A172 (cell line): ENCODE data around the gene GLCE. TPM values are rescaled to one million over a fixed set of nuclear protein-coding genes. Genes with fewer than 3 reads are reported as not detected.

ENCODE experiments used
- DNase-seq: peaks from one replicate; pipeline ENCODE4 v3.0.0-alpha.2; 2015; ENCODE audit warnings: low spot score
- total RNA-seq: library from RNA; depleted of rRNA; stranded (reverse); fragments of >200 nt; shearing (Covaris generic); gene quantifications from 2 replicates; pipeline ENCODE4 v1.2.3, GENCODE V29; 2014; rRNA removed

The GLCE gene
- 12.5 and 17.8 TPM in 2 replicates for total RNA-seq

DNA sequence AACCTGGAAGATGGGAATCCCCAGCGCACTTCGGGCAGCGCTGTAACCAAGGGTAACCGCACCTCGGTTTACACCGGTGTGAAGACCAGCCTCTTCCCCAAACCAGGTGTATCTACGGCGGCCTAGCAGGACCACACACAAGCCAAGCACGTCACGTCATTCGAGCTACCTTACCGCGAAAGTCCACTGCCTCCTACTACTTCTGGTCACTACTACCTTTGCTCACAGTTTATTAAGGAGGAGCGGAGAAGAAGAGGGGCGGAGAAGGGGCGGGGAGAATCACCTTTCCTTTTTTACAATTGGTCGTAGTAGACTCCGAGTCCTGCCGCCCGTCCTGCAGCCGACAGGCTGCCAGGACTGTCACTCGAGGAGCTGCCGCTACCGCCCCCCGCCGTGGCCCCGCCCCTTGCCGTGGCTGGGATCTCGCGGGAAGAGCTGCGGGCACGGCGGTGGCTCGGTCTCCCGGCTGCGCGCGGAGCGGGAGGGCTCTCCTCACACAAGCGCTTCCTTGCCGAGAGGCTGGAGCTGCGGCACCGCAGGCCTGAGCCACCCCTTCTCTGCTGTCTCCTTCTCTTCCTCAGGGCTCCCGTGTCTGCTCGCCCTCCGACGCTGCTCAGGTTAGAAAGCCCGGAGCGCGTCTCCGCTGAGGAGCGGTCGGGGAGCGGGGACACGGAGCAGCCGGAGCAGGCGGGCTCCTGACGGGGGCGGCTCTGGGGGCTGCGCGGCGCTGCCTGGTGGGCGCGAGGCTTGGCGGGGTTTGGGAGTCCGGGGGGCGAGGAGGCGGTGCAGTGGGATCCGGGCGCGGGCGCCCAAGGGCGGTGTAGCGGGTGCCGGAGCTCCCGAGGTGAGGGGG, at the start of gene GLCE:
GLCE (plus strand) TSS at position 495 of the 853 bp plus-strand sequence. CDS start 95,172 bp downstream, outside the sequence.
- DNase-seq: peak; percentile 93

DNA sequence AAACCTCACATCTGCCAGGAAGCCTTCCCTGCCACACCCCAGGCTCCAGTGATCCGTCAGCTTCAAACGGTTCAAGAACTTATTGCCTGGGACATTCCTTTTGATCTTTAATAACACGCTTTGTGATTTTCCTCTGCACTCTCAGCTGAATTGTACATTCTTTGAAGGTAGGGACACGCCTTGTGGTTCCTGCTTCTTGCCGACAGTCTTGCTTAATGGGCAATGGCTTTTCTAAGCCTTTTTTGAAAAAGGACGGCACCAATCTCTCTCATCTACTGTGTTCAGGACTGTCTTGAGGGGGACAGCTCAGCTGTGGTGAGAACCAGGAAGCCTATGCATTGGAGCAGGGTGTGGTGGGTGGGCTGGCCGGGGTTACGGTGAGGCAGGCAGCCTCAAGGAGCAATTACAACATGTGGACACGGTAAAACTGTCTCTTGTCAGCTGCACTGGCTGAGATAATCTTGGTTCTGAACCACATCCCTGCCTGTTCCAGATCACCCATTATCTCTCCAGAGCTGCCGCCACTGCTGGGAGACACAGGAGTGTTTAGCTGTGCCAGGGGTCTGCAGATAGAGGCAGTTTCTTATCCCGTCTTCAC, 46.0 kb upstream of the GLCE start:
- no peak for DNase-seq

DNA sequence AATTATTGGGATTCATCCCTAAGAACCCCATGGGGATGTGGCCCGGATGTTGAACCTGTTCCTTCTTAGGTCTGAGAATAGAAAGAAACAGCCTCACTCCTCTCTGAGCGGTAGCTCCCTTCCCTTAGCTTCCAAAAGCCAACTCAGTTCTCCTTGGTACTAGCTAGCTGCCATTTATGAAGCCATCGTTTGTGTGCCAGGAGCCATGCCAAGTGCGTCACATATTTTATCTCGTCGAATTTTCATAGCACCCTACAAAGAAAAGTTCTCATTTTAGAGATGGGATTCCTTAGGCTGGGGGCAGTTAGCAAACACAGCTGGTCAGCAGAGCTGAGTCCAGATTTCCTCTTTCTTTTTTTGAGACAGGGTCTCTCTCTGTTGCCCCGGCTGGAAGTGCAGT, 45.4 kb upstream of the GLCE start:
- DNase-seq: no peak

DNA sequence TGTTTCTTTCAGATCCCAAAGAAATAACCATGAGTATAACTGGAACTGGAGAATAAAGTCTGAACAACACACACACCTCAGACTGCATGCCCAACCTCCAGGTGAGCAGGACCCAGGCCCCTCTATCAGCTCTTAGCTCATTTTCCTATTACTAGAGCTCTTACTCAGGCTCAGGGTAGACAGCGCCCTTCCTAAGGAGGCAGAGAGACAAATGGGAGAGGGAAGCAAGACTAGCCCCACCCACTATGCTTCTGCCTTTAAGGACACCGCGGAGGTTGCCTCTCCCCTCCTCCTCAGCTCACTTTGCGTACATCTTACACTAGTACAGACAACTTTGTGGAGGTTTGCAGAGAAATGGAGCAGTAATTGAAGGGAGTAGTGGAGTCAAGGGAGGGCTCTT, 44.0 kb upstream of the GLCE start:
- DNase-seq: no peak

DNA sequence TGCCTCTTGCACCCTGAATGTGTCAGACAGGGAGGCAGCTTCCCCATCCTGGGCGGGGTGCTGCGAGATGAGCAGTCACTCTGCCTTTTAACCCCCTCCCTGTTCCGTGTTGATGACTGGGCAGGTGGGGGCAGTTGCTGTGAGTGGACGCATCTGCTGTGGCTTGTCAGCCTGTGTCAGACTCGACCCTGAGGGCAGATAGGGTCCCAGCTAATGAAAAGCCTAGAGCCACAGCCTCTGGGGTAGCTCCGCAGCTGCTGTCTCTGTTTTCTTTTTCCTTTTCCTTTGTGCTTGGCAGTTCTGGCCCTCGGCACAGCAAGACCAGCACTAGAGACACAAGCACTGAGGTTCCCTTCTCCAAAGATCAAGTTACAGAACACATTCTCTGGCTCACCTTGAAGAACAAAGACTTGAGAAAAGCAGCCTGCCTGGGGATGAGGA, 43.0 kb upstream of the GLCE start:
- DNase-seq: no peak

DNA sequence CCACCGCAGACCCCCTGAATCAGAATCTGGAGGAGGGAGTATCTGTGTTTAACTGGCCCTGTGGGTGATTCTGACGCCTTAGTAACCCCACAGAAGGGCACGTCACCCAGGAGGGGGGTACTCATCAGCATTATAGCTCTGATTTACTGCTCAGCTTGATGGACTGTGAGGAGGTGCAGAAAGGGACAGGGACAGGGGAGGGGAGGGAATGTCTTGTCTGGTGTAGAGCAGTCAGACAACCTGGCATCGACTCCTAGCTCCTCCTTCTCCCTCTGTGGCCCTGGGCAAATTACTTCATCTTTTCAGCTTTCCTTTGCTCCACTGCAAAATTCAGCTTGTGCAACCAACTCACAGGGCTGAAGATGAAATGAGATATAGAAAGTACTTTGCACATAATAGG, 42.3 kb upstream of the GLCE start:
- no peak for DNase-seq

DNA sequence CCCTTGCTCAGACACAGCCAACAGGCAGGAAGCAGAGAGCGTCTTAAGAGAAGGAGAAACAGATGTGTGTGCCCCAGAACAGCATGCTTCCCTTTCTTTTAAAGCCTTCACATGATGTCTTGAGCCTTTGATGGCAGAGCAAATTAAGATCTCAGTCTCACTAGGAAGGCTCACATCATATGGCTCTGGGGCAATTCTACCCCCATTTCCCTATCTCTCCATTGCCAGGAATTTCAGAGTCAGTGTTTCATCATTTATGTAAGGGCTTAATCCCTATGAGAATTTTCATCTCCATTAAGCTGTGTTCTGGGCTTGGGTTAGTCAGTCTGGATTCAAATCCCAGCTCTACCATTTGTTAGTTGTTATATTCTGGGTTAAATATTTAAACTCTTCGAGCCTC, 41.4 kb upstream of the GLCE start:
- DNase-seq: no peak

DNA sequence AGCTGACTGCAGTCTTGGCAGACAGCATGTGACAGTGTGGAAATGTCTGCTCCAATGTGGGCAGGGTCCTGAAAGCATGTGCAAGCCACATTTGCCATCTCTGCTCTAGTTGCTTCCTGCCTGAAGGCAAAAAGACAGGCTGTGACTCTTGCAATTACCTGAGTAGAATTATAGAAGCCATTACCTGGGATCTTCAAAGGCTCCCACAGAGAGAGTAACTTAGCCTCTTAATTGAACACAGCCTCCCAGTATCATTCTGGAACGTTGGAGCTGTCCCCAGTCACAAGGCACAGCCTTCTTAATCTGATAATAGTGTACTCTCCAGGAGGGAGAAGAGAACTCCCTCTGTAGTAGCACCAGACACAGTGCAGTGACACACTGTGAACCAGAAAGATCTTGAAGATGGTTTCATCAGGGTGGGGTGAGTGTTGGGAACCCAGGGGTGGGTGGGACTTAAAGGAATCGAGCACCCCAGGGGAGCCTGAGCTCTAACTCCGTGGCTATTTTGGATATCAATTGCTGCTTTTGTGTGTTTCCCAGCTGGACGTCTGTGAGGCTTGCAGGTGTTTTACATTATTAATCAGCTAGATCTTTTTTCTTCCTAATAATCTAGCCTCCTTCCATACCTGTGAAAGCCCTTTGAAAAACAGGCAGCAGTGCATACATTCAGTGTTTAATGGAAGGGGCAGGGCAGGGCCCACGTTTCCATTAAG, 40.6 kb upstream of the GLCE start:
- DNase-seq: no peak

DNA sequence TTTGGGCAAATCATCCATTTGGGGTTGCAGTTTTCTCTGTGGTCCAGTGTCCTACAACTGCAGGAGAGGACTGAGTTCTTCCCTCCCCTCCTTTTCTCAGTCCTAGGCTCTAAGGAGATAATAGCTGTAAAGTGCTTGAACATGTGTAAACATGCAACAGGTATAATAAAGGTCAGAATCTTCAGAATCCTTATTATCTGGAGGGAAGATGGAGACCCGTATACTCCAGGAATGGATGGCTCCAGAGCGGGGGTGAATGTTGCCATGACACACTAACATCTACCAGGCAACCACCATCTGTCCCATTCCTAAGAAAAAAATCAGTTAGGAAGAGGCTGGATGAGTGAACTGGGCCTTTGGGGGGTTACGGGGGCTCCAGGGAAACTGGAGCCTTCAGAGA, 39.7 kb upstream of the GLCE start:
- no peak for DNase-seq

DNA sequence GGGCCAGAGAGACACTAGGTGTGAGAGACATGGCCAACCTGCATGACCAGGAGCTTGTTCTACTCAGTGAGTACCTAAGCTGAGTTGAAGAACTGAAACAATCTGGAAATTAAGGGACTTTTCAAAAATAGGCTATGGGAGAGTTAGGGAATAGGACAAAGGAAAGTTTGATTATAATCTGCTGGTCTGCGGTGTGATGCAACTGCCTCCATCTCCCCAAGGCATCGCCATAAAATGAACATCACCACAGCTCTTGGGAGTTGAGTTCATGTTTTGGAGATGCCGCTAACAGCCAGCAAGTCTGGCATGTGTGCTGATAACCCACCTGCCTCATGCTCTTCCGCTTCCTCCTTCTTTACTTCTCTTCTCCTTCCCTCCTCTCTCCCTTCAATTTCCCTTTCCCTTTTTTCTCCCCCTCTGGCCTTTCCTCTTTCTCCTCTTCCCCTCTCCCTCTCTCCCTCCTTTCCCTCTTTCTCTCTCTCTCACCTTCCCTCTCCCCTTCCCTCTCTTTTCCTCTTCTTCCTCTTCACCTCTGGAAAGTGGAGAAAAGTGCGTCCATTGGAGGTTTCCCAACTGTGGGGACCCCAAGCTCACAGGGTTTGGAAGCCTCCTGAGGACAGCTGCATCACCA, 39.1 kb upstream of the GLCE start:
- DNase-seq: no peak

DNA sequence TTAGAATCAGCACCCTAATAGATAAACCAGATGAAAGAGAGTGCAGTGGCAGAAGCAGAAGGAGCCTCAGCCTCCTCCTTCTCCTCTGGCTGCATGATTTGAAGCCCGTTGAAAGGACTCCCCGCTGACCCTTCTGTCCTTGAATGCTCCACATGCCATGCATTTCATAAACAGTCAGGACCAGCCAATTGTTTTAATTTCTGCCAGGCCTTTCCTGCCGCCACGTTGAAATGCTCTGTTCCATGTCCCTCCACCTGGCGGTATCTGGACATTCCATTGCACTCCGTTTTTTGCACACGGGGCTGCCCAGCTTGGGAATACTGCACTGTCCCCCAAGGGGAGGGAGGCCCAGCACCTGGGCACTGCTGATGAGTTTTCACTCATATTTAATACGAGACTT, 35.2 kb upstream of the GLCE start:
- DNase-seq: no peak

DNA sequence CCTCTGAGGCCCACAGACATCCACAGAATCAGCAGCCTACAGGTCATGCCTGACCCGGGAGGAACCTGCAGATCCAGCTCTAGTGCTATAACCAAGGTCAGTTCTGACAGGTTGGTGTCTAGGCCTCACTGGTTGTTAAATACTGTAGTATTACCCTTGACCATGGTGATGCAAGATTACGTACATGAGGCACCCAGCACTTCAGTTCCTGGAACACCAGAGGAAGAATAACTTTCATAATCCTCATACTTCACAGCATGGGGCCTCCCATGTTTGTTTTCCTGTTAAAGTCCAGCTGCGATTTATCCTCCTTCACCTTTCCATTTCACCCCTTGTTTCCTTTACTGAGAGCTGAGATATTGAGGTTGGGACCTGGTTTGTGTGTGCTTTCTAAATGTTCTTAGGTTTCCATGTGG, 34.4 kb upstream of the GLCE start:
- peak; percentile 15 for DNase-seq

DNA sequence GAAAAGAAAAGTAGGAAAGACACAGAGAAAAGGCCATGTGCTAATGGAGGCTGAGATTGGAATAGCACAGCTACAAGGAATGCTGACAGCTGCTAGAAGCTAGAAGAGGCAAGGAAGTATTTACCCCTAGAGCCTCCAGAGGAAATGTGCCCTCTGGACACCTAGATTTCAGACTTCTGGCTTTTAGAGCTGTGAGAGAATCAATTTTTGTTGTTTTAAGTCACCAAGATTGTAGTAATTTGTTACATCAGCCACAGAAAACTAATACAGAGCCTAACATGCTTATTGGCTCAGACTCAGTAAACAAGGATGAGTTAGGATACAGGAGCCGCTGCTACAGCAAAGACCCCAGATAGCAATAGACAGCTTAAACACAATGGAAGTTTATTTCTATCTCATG, 33.1 kb upstream of the GLCE start:
- DNase-seq: no peak

DNA sequence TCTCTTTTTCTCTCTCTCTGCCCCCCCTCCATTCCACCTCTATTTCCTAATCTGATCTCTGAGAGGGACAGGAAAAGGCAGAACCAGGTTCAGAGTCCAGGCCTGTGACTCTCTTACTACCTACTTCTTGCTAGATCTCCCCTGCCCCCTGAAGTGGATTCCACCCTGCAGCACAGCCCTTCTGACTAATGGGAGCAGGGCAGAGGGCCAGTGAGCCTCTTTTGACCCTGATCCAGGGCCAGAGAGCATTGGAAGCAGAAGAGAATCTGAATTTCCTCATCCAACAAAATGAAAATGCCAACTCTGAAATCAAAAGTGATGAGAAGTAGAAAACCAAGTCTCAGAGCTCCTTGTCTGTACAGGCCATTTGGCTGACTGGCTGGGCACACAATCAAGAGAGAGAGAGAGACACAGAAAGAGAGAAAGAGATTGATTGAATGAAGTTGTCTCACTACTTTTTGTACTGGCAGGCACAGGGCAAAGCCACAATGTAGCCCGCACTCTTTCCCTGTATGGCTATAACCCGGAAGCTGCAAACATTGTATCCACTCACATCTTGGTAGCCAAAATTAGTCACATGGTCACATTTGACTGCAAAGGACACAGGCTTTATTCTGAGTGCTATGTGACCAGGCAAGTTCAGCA, 31.6 kb upstream of the GLCE start:
- DNase-seq: no peak

DNA sequence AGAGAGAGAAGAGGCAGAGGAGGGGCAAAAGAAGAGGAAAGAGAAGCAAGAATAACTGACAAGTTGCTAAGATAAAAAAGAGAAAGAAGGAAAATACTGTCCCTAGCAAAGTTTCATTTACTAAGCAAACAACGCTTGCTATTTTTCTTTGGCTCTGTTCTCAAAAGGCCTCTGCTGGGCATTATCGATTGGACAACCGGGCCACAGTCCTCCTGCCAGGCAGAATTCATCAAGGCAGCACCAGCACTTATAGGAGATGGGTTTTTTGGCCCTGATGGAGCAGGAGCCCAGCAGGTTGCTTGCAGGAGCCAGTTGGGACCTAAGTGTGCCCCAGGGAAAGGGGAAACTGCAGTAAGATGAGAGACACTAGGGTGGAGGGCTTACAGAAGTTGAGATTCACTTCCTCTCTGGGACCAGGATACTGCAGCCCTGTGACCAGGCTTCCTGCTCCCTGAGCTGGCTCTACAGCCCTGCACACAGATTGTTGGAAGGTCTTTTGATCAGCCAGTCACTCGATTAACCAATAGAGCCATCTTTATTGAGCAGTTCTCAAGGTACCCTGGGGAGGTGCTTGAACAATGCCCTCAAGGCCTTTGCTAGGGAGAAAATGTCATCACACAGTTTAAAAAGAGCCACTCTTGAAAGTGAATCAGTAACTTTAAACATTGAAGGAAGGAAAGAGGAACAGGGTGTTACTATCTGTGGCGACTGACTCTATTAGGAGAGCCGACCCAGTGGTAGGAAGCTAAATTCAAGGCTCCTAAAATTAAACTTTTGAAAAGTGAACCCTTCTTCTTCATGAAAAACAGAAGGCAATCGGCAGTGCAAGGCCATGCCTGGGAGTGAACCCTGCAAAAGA, 28.8 kb upstream of the GLCE start:
- no peak for DNase-seq

DNA sequence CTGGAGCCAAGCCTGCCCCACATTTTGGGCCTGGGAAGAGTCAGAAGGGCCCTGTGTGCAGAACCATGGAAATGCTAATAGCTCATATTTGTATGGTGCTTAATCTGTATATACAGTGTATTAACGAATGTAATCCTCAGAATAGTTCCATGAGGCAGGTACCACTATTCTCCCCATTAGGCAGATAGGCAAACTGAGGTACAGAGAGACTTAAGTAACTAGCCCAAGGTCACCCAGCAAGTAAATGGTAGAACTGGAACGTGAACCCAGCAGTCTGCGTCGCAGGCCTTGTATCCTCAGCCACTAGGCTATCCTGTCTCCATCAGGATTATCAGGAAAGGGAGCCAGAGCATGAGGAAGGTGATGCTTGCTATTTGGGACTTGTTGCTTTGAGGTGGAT, 28.0 kb upstream of the GLCE start:
- DNase-seq: no peak

DNA sequence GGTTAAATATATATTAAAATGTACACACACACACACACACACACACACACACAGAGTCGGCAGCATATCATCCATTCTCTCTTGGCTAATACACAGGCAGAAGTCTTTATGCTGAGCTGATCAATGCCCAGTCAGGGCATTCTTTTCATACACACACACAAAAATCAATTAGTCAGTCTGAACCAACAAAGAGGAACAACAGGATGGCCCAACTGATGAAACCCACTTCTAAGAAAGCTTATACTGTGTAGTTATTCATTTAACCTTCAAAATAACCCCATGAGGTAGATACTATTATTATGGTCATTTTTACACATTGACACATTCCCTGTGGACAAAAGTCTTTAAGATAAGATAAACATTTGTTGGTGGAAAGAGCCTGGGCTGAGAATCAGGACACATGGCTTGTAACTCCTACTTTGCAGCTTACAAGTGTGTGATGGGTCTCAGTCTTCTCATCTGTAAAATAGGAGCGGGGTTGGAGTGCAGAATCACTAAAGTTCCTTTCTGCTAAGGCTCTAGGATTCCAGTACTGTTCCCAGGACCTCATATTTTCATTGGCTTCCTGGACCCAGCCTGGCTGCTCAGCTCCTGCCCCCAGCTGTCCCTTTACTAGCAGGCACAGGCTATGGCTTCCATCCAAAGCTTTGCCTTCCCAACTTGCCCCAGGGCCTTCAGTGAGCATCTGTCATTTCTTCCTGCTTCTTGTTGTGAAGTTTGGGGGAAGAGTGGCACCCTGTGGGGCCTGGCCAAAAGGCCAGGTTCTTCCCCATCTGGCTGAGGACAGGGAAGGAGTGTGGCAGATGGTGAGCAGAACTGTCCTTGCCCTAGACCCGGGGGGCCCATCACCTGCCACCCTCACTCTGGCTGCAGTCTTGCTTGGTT, 27.2 kb upstream of the GLCE start:
- no peak for DNase-seq

DNA sequence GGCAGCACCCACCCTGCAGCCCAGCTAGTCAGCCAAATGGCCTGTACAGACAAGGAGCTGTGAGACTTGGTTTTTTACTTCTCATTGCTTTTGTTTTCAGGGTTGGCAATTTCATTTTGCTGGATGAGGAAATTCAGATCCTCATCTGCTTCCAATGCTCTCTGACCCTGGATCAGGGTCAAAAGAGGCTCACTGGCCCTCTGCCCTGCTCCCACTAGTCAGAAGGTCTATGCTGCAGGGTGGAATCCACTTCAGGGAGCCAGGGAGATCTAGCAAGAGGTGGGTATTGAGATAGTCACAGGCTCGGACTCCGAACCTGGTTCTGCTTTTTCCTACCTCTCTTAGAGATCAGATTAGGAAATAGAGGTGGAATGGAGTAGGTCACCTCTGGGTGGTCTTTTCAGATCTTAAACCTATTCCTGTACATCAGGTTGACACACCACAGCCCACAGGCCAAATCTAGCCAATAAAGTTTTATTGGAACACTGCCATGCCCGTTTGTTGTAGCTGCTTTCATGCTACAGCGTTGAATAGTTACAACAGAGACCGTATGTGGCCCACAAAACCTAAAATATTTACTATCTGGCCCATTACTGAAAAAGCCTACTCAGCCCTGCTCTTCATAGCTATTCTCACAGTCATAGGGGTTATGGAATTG, 26.4 kb upstream of the GLCE start:
- DNase-seq: no peak

DNA sequence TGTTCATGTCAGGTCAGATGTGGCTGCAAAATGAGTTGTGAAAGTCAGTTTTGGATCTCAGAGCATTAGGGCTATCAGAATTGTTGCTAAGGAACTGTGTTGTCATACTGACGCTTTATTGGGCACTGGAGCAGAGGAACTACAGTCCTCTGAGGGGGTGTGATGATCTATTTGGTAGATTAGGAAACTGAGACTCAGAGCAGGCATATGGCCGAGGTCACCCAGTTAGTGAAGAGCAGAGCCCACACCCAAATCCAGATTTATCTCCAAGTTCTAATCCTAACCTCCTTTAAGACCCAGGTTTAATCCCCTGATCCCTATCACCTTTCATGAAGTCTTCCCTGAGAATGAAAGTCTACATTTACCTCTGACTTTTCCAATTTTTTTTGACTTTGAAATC, 25.6 kb upstream of the GLCE start:
- DNase-seq: no peak
